HEK293 (cell line): ENCODE results near the gene TBCEL.

Experiments used
- CTCF ChIP-seq: fragments of 450-650 bp; formaldehyde crosslinking; IDR thresholded peaks from 2 replicates; pipeline ENCODE4 v1.5.1; 2016; ENCODE audit warnings: missing biosample characterization, missing genetic modification characterization
- REST ChIP-seq: fragments of 450-650 bp; formaldehyde crosslinking; IDR thresholded peaks from 2 replicates; pipeline ENCODE4 v1.5.1; 2016; ENCODE audit warnings: missing biosample characterization, missing genetic modification characterization
- SP2 ChIP-seq: fragments of 450-650 bp; formaldehyde crosslinking; IDR thresholded peaks from 2 replicates; pipeline ENCODE4 v1.5.1; 2016; ENCODE audit warnings: missing biosample characterization, missing genetic modification characterization
- TSHZ1 ChIP-seq: fragments of 450-650 bp; formaldehyde crosslinking; IDR thresholded peaks from 2 replicates; pipeline ENCODE4 v1.5.1; 2016; ENCODE audit warnings: missing biosample characterization, missing genetic modification characterization, borderline replicate concordance
- YY1 ChIP-seq: fragments of 450-650 bp; formaldehyde crosslinking; IDR thresholded peaks from 2 replicates; pipeline ENCODE4 v1.5.1; 2018; ENCODE audit warnings: missing biosample characterization, missing genetic modification characterization
- ZBTB49 ChIP-seq: fragments of 450-650 bp; formaldehyde crosslinking; IDR thresholded peaks from 2 replicates; pipeline ENCODE4 v1.5.1; 2016; ENCODE audit warnings: missing biosample characterization, missing genetic modification characterization, low read depth
- ZBTB8A ChIP-seq: fragments of 450-650 bp; formaldehyde crosslinking; IDR thresholded peaks from 2 replicates; pipeline ENCODE4 v1.5.1; 2016; ENCODE audit warnings: missing biosample characterization, missing genetic modification characterization
- ZNF138 ChIP-seq: fragments of 450-650 bp; formaldehyde crosslinking; IDR thresholded peaks from 2 replicates; pipeline ENCODE4 v1.5.1; 2016; ENCODE audit warnings: missing biosample characterization, missing genetic modification characterization, borderline replicate concordance
- ZNF335 ChIP-seq: fragments of 450-650 bp; formaldehyde crosslinking; conservative IDR thresholded peaks from 2 replicates; pipeline ENCODE4 v1.5.1; 2016; ENCODE audit warnings: missing biosample characterization, missing genetic modification characterization
- ZNF549 ChIP-seq: fragments of 450-650 bp; IDR thresholded peaks from 2 replicates; pipeline ENCODE4 v1.5.1; 2018; ENCODE audit warnings: missing biosample characterization, missing genetic modification characterization, mild to moderate bottlenecking, inconsistent platforms, moderate library complexity
- ZNF571 ChIP-seq: fragments of 450-650 bp; formaldehyde crosslinking; IDR thresholded peaks from 2 replicates; pipeline ENCODE4 v1.5.0; 2017; ENCODE audit warnings: missing biosample characterization, missing genetic modification characterization
- ZNF645 ChIP-seq: fragments of 450-650 bp; formaldehyde crosslinking; IDR thresholded peaks from 2 replicates; pipeline ENCODE4; 2016; ENCODE audit warnings: missing biosample characterization, missing genetic modification characterization
- ZNF785 ChIP-seq: fragments of 450-650 bp; formaldehyde crosslinking; IDR thresholded peaks from 2 replicates; pipeline ENCODE4 v1.5.1; 2016; ENCODE audit warnings: missing biosample characterization, missing genetic modification characterization

GRCh38 chr11:121112498-121113455 lies 88.9 kb downstream of the TBCEL start:
- no peak for TF ChIP-seq REST
- no peak for TF ChIP-seq YY1 (tag by site-specific recombination)
- no peak for TF ChIP-seq CTCF (tag by site-specific recombination)
- no peak for TF ChIP-seq ZNF549
- no peak for TF ChIP-seq ZBTB8A
- TF ChIP-seq ZNF645 (tag by site-specific recombination): no peak
- no peak for TF ChIP-seq ZNF335 (tag by site-specific recombination)
- no peak for TF ChIP-seq ZNF785 (tag by site-specific recombination)
- TF ChIP-seq SP2: no peak
- no peak for TF ChIP-seq ZNF138
- TF ChIP-seq TSHZ1 (tag by site-specific recombination): no peak
- no peak for TF ChIP-seq ZNF571 (tag by site-specific recombination)
- TF ChIP-seq ZBTB49 (tag by site-specific recombination): no peak
